WTC11 (cell line): ENCODE data around the gene GNA12.

ENCODE experiments used
- ELF4 ChIP-seq: sonication (generic); formaldehyde crosslinking; IDR thresholded peaks from 2 replicates; pipeline ENCODE4 v1.8.1; 2022; ENCODE audit warnings: low read depth, mild to moderate bottlenecking, moderate library complexity, missing genetic modification reagents
- TF ChIP-seq, protein P1 (sequence below): sonication (generic); formaldehyde crosslinking; IDR thresholded peaks from 2 replicates; pipeline ENCODE4 v1.8.1; 2022; ENCODE audit warnings: low read depth, mild to moderate bottlenecking, moderate library complexity, missing genetic modification reagents, borderline replicate concordance
- TF ChIP-seq, protein P2 (sequence below): fragments of 200-600 bp; IDR thresholded peaks from 2 replicates; pipeline ENCODE4 v1.8.0; 2022; ENCODE audit warnings: antibody characterized with exemption
- TF ChIP-seq, protein P3 (sequence below): sonication (generic); formaldehyde crosslinking; IDR thresholded peaks from 2 replicates; pipeline ENCODE4 v1.8.1; 2022; ENCODE audit warnings: mild to moderate bottlenecking, moderate library complexity, missing genetic modification reagents
- TF ChIP-seq, protein P4 (sequence below): sonication (generic); formaldehyde crosslinking; conservative IDR thresholded peaks from 2 replicates; pipeline ENCODE4 v1.8.1; 2022; ENCODE audit warnings: mild to moderate bottlenecking, missing genetic modification reagents

DNA sequence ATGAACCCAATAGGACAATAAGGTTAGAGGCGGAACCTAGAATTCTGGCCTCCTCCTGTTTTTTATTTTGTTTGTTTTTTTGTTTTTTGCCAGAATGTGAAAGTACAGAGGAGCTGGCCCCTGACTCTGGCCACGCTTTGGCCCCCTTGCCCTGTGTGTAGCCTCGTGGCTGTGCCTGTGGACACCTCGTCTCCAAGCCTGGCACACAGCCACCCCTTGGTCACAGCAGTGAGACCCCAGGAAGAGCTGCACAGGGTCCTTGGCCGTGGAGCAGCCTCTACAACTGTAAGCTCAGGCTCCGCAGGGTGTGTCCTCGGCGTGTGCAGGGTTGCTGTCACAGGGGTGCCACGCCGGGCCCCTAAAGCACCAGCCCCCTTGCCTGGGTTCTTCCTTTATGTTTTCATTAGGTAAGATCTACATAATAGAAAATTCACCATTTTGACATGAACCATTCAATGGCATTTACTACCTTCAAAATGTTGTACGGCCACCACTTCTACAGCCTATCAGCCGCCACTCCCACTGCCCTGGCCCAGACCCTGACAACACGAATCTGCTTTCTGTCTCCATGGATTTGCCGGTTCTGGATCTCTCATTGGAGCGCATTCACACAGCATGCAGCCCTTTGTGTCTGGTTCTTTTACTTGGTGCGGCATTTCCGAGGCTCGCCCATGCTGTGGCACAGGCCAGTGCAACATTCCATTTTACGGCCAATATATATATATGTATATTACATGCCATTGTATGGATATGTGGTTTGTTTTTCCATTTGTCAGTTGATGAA is 105.2 kb downstream of the GNA12 start:
- TF ChIP-seq, protein P1, sequence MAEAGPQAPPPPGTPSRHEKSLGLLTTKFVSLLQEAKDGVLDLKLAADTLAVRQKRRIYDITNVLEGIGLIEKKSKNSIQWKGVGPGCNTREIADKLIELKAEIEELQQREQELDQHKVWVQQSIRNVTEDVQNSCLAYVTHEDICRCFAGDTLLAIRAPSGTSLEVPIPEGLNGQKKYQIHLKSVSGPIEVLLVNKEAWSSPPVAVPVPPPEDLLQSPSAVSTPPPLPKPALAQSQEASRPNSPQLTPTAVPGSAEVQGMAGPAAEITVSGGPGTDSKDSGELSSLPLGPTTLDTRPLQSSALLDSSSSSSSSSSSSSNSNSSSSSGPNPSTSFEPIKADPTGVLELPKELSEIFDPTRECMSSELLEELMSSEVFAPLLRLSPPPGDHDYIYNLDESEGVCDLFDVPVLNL (CRISPR knock-in tag) = no peak
- TF ChIP-seq, protein P2, sequence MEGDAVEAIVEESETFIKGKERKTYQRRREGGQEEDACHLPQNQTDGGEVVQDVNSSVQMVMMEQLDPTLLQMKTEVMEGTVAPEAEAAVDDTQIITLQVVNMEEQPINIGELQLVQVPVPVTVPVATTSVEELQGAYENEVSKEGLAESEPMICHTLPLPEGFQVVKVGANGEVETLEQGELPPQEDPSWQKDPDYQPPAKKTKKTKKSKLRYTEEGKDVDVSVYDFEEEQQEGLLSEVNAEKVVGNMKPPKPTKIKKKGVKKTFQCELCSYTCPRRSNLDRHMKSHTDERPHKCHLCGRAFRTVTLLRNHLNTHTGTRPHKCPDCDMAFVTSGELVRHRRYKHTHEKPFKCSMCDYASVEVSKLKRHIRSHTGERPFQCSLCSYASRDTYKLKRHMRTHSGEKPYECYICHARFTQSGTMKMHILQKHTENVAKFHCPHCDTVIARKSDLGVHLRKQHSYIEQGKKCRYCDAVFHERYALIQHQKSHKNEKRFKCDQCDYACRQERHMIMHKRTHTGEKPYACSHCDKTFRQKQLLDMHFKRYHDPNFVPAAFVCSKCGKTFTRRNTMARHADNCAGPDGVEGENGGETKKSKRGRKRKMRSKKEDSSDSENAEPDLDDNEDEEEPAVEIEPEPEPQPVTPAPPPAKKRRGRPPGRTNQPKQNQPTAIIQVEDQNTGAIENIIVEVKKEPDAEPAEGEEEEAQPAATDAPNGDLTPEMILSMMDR = no peak
- TF ChIP-seq, protein P3, sequence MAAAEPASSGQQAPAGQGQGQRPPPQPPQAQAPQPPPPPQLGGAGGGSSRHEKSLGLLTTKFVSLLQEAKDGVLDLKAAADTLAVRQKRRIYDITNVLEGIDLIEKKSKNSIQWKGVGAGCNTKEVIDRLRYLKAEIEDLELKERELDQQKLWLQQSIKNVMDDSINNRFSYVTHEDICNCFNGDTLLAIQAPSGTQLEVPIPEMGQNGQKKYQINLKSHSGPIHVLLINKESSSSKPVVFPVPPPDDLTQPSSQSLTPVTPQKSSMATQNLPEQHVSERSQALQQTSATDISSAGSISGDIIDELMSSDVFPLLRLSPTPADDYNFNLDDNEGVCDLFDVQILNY = no peak
- TF ChIP-seq, protein P4, sequence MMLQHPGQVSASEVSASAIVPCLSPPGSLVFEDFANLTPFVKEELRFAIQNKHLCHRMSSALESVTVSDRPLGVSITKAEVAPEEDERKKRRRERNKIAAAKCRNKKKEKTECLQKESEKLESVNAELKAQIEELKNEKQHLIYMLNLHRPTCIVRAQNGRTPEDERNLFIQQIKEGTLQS (CRISPR knock-in tag) = no peak
- TF ChIP-seq ELF4 = no peak
